Osteocyte (in vitro differentiated cells): Measurements from ENCODE around the gene ATXN1. TPM values are rescaled to one million over a fixed set of nuclear protein-coding genes. Genes with fewer than 3 reads are reported as not detected.

ENCODE experiments used
- DNase-seq: peaks from one replicate; pipeline ENCODE4 v3.0.0; 2021; ENCODE audit warnings: mixed read lengths; ENCODE audit not compliant: unreplicated experiment; ENCODE audit errors: extremely low spot score
- H3K27ac Mint-ChIP-seq: one replicate; pipeline ENCODE4 v1.8.0; 2021; ENCODE audit warnings: mild to moderate bottlenecking, mixed read lengths; ENCODE audit not compliant: unreplicated experiment
- H3K27me3 Mint-ChIP-seq: one replicate; pipeline ENCODE4 v1.8.0; 2021; ENCODE audit warnings: mixed read lengths; ENCODE audit not compliant: unreplicated experiment
- H3K36me3 Mint-ChIP-seq: one replicate; pipeline ENCODE4 v1.8.0; 2021; ENCODE audit warnings: mixed read lengths; ENCODE audit not compliant: unreplicated experiment
- H3K4me1 Mint-ChIP-seq: one replicate; pipeline ENCODE4 v1.8.0; 2021; ENCODE audit warnings: mixed read lengths; ENCODE audit not compliant: unreplicated experiment
- H3K4me3 Mint-ChIP-seq: one replicate; pipeline ENCODE4 v1.8.0; 2021; ENCODE audit warnings: mild to moderate bottlenecking, moderate library complexity, mixed read lengths; ENCODE audit not compliant: unreplicated experiment
- H3K9me3 Mint-ChIP-seq: one replicate; pipeline ENCODE4 v1.8.0; 2021; ENCODE audit warnings: mixed read lengths; ENCODE audit not compliant: unreplicated experiment
- long read RNA-seq: library from polyadenylated mRNA; unstranded; transcript quantifications from one replicate; pipeline ENCODE4 v2.0.0, GENCODE V29; 2021
- total RNA-seq: library from RNA; stranded (reverse); gene quantifications from 2 replicates; pipeline ENCODE4 v1.2.1, GENCODE V29; 2021
- TF ChIP-seq, protein P1 (sequence below): fragments of 200-600 bp; sonication (generic); IDR thresholded peaks from 2 replicates; pipeline ENCODE4 v1.5.0; 2021; ENCODE audit warnings: antibody characterized with exemption, mild to moderate bottlenecking, moderate library complexity

The ATXN1 gene
- 51.6 and 54.4 TPM in 2 replicates for total RNA-seq
- long read RNA-seq, partial matches to known transcripts, result 2 of 32 reads
- long read RNA-seq, other reads (novel, unspliced or antisense), result 25 of 32 reads

DNA sequence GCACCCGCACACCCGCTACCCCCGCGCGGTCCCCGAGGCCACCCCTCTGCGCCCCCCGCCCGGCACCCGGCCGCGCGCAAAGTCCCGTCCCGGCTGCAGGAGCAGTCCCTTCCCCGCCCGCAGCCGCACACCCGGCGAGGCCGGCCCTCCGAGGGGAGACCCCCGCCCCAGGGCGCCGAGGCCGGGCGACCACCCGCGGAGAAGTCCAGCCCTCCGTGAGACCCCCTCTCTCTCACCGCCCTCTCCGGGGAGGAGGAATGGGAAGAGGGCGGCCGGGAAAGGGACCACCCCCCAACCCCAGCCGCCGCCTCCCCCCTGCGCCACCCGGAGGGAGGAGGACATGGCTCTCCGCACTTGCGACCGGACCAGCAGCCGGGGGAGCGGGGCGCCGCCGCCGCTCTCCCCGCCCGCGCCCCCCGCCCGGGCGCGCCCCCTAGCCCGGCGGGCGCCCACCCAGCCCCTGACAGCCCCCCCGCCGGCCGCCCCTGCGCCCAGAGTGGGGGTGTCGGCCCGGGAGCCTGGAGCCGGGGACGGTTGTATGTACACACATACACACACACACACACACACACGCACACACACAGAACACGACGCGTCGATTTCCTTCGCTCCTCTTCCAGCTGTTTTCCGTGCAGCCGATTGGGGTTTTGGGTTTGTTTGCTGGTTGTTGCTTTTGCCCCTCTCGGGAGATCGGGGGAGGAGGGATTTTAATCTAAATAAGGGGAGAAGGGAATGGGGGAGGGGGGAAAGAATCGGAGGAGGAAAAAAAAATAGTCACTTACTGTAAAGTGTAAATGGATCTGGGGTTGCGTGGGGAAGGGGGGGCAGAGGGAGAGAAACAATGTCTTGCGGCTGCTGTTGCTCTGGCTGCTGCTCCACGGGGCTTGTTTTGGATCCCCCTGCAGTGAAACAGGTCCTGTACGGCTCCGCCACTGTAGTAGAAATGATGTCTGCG lies at the start of gene ATXN1:
Gene ATXN1 (minus strand): TSS at position 945 of the 955 bp plus-strand sequence.
- Mint-ChIP-seq H3K36me3 (no peaks in the 10 kb centered on the region), H3K27ac (peak within 1 kb of the TSS; percentile 98), H3K9me3 (no peaks in the 10 kb centered on the region), H3K4me1 (peaks cover 59% of the 10 kb centered on the region), H3K27me3 (no peaks in the 10 kb centered on the region), H3K4me3 (peak within 1 kb of the TSS; percentile 98)
- TF ChIP-seq, protein P1, sequence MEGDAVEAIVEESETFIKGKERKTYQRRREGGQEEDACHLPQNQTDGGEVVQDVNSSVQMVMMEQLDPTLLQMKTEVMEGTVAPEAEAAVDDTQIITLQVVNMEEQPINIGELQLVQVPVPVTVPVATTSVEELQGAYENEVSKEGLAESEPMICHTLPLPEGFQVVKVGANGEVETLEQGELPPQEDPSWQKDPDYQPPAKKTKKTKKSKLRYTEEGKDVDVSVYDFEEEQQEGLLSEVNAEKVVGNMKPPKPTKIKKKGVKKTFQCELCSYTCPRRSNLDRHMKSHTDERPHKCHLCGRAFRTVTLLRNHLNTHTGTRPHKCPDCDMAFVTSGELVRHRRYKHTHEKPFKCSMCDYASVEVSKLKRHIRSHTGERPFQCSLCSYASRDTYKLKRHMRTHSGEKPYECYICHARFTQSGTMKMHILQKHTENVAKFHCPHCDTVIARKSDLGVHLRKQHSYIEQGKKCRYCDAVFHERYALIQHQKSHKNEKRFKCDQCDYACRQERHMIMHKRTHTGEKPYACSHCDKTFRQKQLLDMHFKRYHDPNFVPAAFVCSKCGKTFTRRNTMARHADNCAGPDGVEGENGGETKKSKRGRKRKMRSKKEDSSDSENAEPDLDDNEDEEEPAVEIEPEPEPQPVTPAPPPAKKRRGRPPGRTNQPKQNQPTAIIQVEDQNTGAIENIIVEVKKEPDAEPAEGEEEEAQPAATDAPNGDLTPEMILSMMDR, result no peak
- DNase-seq, result peak; percentile 86

DNA sequence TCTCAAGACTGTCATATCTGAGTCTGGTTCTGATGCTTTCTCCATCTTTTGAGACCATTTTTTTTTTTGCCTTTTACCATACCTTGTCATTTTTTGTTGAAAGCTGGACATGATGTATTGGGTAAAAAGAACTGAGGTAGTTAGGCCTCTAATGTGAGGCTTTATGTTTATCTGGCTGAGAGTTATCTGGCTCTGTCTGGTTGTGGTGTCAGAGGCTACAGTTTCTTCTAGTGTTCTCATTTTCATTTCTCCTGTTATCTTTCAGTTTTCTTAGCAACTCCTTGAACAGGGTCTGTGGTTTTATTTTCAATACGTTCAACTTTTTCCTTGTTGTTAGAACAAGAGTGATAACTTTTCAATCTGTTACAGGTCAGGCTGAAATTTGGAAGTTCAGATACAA lies 49.2 kb upstream of the ATXN1 start:
- DNase-seq, result no peak
- H3K4me1 Mint-ChIP-seq, result peaks cover 4% of the 10 kb centered on the region
- no peaks in the 10 kb centered on the region for H3K27me3 Mint-ChIP-seq
- H3K9me3 Mint-ChIP-seq, result peaks cover 38% of the 10 kb centered on the region
- H3K36me3 Mint-ChIP-seq, result peaks cover 9% of the 10 kb centered on the region
- H3K4me3 Mint-ChIP-seq, result no peak overlapping the region
- H3K27ac Mint-ChIP-seq, result no peak overlapping the region
- TF ChIP-seq, protein P1, result no peak

DNA sequence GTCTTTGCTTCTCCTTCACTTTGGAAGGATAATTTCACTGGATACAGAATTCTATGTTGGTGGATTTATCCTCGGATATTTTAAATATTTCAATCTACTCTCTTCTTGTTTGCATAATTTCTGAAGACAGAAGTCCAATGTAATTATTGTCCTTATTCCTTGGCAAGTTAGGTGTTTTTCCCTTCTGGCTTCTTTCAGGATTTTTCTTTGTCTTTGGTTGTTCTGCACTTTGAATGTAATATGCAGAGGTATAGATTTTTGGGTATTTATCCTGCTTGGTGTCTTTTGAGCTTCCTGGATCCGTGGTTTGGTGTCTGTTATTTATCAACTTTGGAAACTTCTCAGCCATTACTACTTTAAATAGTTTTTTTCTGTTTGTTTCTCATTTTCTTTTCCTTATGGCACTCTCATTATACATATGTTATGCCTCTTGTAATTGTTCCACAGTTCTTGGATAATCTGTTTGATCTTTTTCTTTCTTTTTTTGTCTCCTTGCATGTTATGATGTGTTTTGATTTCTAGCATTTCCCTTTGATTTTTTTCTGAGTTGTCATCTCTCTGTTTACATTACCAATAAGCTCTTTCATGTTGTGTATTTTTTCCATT lies 48.6 kb upstream of the ATXN1 start:
- H3K36me3 Mint-ChIP-seq, result peaks cover 9% of the 10 kb centered on the region
- H3K4me3 Mint-ChIP-seq, result no peak overlapping the region
- H3K27me3 Mint-ChIP-seq, result no peaks in the 10 kb centered on the region
- no peak overlapping the region for H3K27ac Mint-ChIP-seq
- H3K4me1 Mint-ChIP-seq, result peaks cover 9% of the 10 kb centered on the region
- no peak for DNase-seq
- TF ChIP-seq, protein P1, result no peak
- H3K9me3 Mint-ChIP-seq, result peaks cover 38% of the 10 kb centered on the region

DNA sequence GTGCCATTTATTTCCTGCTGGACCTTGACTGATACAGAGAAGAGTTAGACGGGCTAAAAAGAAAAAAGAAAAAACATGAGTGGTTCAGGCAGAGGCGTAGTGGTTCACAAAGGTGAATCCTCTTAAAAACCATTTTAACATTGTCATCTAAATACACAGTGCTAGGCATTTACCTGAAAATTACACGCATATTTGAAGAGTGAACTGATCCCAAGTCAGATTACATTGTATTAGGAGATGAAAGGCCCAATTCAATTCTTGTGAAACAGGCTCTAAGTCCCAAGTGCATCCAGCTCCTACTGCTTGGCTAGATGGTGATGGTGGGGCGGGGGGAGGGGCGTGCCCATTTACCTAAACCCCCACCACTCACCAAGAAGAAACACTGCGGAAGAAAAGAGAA lies 46.7 kb upstream of the ATXN1 start:
- no peak for DNase-seq
- H3K27me3 Mint-ChIP-seq, result no peaks in the 10 kb centered on the region
- peaks cover 15% of the 10 kb centered on the region for H3K4me1 Mint-ChIP-seq
- no peak overlapping the region for H3K4me3 Mint-ChIP-seq
- no peak overlapping the region for H3K27ac Mint-ChIP-seq
- TF ChIP-seq, protein P1, result no peak
- H3K9me3 Mint-ChIP-seq, result peaks cover 32% of the 10 kb centered on the region
- H3K36me3 Mint-ChIP-seq, result peaks cover 9% of the 10 kb centered on the region

DNA sequence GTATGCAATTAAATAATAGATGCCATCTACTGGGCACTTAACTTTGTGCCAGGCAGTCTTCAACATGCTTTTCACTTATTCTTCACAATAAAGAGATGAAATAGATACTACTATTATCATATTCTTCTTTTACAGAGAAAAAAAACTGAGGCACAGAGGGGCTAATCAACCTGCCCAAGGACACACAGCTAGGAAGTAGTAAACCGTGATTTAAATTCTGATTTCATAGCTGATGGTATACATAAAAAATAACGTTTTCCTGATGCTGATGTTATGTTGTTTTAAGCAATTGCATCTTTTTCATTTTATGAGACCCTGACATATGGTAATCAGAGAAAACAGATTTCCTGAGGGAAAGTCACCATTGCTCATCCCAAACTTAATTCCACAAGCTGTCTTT lies 45.1 kb upstream of the ATXN1 start:
- Mint-ChIP-seq H3K4me1 (peaks cover 17% of the 10 kb centered on the region), H3K9me3 (peaks cover 21% of the 10 kb centered on the region), H3K36me3 (peaks cover 9% of the 10 kb centered on the region), H3K27ac (no peak overlapping the region), H3K4me3 (no peak overlapping the region), H3K27me3 (no peaks in the 10 kb centered on the region)
- DNase-seq, result no peak
- TF ChIP-seq, protein P1, result no peak
